Neural cell (in vitro differentiated cells): ENCODE results near the gene C3orf70.

ENCODE experiments used
- EP300 ChIP-seq: fragments of 450-650 bp; conservative IDR thresholded peaks from 2 replicates; pipeline ENCODE4 v1.6.1; 2014; ENCODE audit warnings: antibody characterized with exemption, mild to moderate bottlenecking, moderate library complexity; ENCODE audit not compliant: poor library complexity, severe bottlenecking
- EZH2 ChIP-seq: fragments of 200-600, 300-800 bp; shearing (Covaris generic), sonication (generic); IDR thresholded peaks from 2 replicates; pipeline ENCODE4 v1.6.1; 2014; ENCODE audit warnings: antibody characterized with exemption, low read length, borderline replicate concordance, mild to moderate bottlenecking; ENCODE audit not compliant: insufficient read depth, poor library complexity, severe bottlenecking
- MXI1 ChIP-seq: fragments of 450-650 bp; conservative IDR thresholded peaks from 2 replicates; pipeline ENCODE4 v1.6.1; 2014; ENCODE audit warnings: antibody characterized with exemption, mild to moderate bottlenecking; ENCODE audit not compliant: poor library complexity, severe bottlenecking
- POLR2AphosphoS5 ChIP-seq: IDR thresholded peaks from 2 replicates; pipeline ENCODE4 v1.6.1; 2012
- RAD21 ChIP-seq: fragments of 450-650 bp; conservative IDR thresholded peaks from 2 replicates; pipeline ENCODE4 v1.6.1; 2014; ENCODE audit warnings: antibody characterized with exemption, mild to moderate bottlenecking, moderate library complexity
- SMC3 ChIP-seq: fragments of 450-650 bp; conservative IDR thresholded peaks from 2 replicates; pipeline ENCODE4 v1.6.1; 2014; ENCODE audit warnings: antibody characterized with exemption, mild to moderate bottlenecking, moderate library complexity; ENCODE audit not compliant: poor library complexity
- TAF1 ChIP-seq: IDR thresholded peaks from 2 replicates; pipeline ENCODE4 v1.6.1; 2012; ENCODE audit warnings: low read depth
- TF ChIP-seq, protein P1 (sequence below): fragments of 450-650 bp; IDR thresholded peaks from 2 replicates; pipeline ENCODE4 v1.5.1; 2014; ENCODE audit warnings: antibody characterized with exemption, mild to moderate bottlenecking, moderate library complexity; ENCODE audit not compliant: poor library complexity, severe bottlenecking
- TF ChIP-seq, protein P2 (sequence below): IDR thresholded peaks from 2 replicates; pipeline ENCODE4 v1.6.1; 2012; ENCODE audit warnings: borderline replicate concordance

DNA sequence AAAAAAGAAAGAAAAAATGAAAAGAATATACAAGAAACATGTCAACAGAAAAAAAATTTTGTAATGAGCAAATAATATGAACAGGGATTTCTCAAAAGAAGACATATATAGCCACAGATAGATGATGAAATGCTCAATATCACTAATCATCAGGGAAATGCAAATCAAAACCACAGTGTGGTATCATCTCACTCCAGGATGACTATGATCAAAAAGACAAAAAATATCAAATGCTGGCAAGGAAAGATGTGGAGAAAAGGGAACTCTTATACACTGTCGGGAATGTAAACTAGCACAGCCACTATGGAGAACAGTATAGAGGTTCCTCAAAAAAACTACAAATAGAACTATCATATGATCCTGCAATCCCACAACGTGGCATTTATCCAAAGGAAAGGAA, 94.1 kb downstream of the C3orf70 start:
- TF ChIP-seq, protein P1, sequence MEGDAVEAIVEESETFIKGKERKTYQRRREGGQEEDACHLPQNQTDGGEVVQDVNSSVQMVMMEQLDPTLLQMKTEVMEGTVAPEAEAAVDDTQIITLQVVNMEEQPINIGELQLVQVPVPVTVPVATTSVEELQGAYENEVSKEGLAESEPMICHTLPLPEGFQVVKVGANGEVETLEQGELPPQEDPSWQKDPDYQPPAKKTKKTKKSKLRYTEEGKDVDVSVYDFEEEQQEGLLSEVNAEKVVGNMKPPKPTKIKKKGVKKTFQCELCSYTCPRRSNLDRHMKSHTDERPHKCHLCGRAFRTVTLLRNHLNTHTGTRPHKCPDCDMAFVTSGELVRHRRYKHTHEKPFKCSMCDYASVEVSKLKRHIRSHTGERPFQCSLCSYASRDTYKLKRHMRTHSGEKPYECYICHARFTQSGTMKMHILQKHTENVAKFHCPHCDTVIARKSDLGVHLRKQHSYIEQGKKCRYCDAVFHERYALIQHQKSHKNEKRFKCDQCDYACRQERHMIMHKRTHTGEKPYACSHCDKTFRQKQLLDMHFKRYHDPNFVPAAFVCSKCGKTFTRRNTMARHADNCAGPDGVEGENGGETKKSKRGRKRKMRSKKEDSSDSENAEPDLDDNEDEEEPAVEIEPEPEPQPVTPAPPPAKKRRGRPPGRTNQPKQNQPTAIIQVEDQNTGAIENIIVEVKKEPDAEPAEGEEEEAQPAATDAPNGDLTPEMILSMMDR: no peak
- TF ChIP-seq RAD21 (no peak), EZH2 (no peak), EP300 (no peak), POLR2AphosphoS5 (no peak), TAF1 (no peak), MXI1 (no peak), SMC3 (no peak)
- TF ChIP-seq, protein P2, sequence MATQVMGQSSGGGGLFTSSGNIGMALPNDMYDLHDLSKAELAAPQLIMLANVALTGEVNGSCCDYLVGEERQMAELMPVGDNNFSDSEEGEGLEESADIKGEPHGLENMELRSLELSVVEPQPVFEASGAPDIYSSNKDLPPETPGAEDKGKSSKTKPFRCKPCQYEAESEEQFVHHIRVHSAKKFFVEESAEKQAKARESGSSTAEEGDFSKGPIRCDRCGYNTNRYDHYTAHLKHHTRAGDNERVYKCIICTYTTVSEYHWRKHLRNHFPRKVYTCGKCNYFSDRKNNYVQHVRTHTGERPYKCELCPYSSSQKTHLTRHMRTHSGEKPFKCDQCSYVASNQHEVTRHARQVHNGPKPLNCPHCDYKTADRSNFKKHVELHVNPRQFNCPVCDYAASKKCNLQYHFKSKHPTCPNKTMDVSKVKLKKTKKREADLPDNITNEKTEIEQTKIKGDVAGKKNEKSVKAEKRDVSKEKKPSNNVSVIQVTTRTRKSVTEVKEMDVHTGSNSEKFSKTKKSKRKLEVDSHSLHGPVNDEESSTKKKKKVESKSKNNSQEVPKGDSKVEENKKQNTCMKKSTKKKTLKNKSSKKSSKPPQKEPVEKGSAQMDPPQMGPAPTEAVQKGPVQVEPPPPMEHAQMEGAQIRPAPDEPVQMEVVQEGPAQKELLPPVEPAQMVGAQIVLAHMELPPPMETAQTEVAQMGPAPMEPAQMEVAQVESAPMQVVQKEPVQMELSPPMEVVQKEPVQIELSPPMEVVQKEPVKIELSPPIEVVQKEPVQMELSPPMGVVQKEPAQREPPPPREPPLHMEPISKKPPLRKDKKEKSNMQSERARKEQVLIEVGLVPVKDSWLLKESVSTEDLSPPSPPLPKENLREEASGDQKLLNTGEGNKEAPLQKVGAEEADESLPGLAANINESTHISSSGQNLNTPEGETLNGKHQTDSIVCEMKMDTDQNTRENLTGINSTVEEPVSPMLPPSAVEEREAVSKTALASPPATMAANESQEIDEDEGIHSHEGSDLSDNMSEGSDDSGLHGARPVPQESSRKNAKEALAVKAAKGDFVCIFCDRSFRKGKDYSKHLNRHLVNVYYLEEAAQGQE: no peak
